HepG2 (cell line): ENCODE data around the gene VASH2. TPM values are rescaled to one million over a fixed set of nuclear protein-coding genes. Genes with fewer than 3 reads are reported as not detected.

Source experiments
- CENPT ChIP-seq: sonication (generic); formaldehyde crosslinking; IDR thresholded peaks from 2 replicates; pipeline ENCODE4 v1.8.0; 2022; ENCODE audit warnings: low read depth, mild to moderate bottlenecking, moderate library complexity, missing genetic modification reagents
- FOXC1 ChIP-seq: sonication (generic); formaldehyde crosslinking; IDR thresholded peaks from 2 replicates; pipeline ENCODE4 v1.8.0; 2022; ENCODE audit warnings: mild to moderate bottlenecking, missing genetic modification reagents, borderline replicate concordance
- HIC2 ChIP-seq: sonication (generic); formaldehyde crosslinking; IDR thresholded peaks from 2 replicates; pipeline ENCODE4 v1.9.0; 2022; ENCODE audit warnings: low read depth, missing genetic modification reagents
- MBD4 ChIP-seq: IDR thresholded peaks from 2 replicates; pipeline ENCODE4 v1.6.1; 2012; ENCODE audit warnings: low read length, inconsistent platforms, borderline replicate concordance
- MED8 ChIP-seq: sonication (generic); formaldehyde crosslinking; IDR thresholded peaks from 2 replicates; pipeline ENCODE4 v1.8.1; 2023; ENCODE audit warnings: mild to moderate bottlenecking, missing genetic modification reagents; ENCODE audit not compliant: insufficient replicate concordance
- POLR2A ChIP-seq, 2 experiments: IDR thresholded peaks; 2 replicates each; pipeline ENCODE4 v1.6.1; 2011; ENCODE audit warnings: low read depth in 2 of 2, low read length in 2 of 2, mild to moderate bottlenecking in 1 of 2, moderate library complexity in 1 of 2; ENCODE audit not compliant: insufficient read depth in 1 of 2
- SCMH1 ChIP-seq: sonication (generic); formaldehyde crosslinking; IDR thresholded peaks from 2 replicates; pipeline ENCODE4 v1.9.0; 2021; ENCODE audit warnings: missing genetic modification reagents, mild to moderate bottlenecking, borderline replicate concordance
- SMARCE1 ChIP-seq: fragments of 450-650 bp; IDR thresholded peaks from 2 replicates; pipeline ENCODE4 v1.6.1; 2017; ENCODE audit warnings: borderline replicate concordance
- STAG1 ChIP-seq: sonication (generic); formaldehyde crosslinking; IDR thresholded peaks from 2 replicates; pipeline ENCODE4 v1.4.0; 2020; ENCODE audit warnings: missing genetic modification reagents
- TP53 ChIP-seq: sonication (generic); formaldehyde crosslinking; conservative IDR thresholded peaks from 2 replicates; pipeline ENCODE4 v1.4.0; 2020; ENCODE audit warnings: missing genetic modification reagents
- U2AF1 ChIP-seq: fragments of 200-400 bp; formaldehyde crosslinking; optimal IDR thresholded peaks from 2 replicates; pipeline ENCODE3; 2017; ENCODE audit warnings: mild to moderate bottlenecking, low read depth, low read length
- ZBTB26 ChIP-seq: IDR thresholded peaks from 2 replicates; pipeline ENCODE4 v1.6.1; 2016; ENCODE audit warnings: missing compliant biosample characterization, missing genetic modification reagents, borderline replicate concordance
- ZFP91 ChIP-seq: sonication (generic); formaldehyde crosslinking; IDR thresholded peaks from 2 replicates; pipeline ENCODE4 v1.9.0; 2022; ENCODE audit warnings: missing genetic modification reagents, mild to moderate bottlenecking, borderline replicate concordance
- ZNF296 ChIP-seq: sonication (generic); formaldehyde crosslinking; conservative IDR thresholded peaks from 2 replicates; pipeline ENCODE4 v1.5.0; 2020; ENCODE audit warnings: mild to moderate bottlenecking, missing genetic modification reagents
- ZNF354B ChIP-seq: sonication (generic); formaldehyde crosslinking; IDR thresholded peaks from 2 replicates; pipeline ENCODE4 v1.8.0; 2022; ENCODE audit warnings: mild to moderate bottlenecking, missing genetic modification reagents
- ZNF451 ChIP-seq: sonication (generic); formaldehyde crosslinking; IDR thresholded peaks from 2 replicates; pipeline ENCODE4 v1.5.0; 2020; ENCODE audit warnings: mild to moderate bottlenecking, missing genetic modification reagents
- ZNF574 ChIP-seq: sonication (generic); formaldehyde crosslinking; IDR thresholded peaks from 2 replicates; pipeline ENCODE4 v1.4.0; 2020; ENCODE audit warnings: missing genetic modification reagents
- ZNF772 ChIP-seq: sonication (generic); formaldehyde crosslinking; IDR thresholded peaks from 2 replicates; pipeline ENCODE4 v1.5.0; 2020; ENCODE audit warnings: mild to moderate bottlenecking, missing genetic modification reagents
- ZNF780A ChIP-seq: sonication (generic); formaldehyde crosslinking; IDR thresholded peaks from 2 replicates; pipeline ENCODE4 v1.8.0; 2022; ENCODE audit warnings: mild to moderate bottlenecking, missing genetic modification reagents, moderate library complexity
- polyA plus RNA-seq, 8 experiments: library from polyadenylated mRNA; depleted of rRNA in 3 of 8; stranded (reverse) in 7 of 8; unstranded in 1 of 8; fragments of >200 nt; fragmentation: Illumina TruSeq in 4 of 8; extraction: Trizol in 4 of 8; gene quantifications; 2 replicates each; pipeline versions ENCODE4 v1.2.1 to v1.2.3, GENCODE V29; 2011 to 2016; ENCODE audit warnings: low read depth in 4 of 8, missing spikeins in 1 of 8, mixed read lengths in 1 of 8; ENCODE audit not compliant: insufficient read depth in 1 of 8
- total RNA-seq, 5 experiments: library from RNA; depleted of rRNA; stranded (reverse); fragments of >200 nt; fragmentation: Illumina TruSeq; extraction: Trizol; gene quantifications; 2 replicates each; pipeline ENCODE4 v1.2.3, GENCODE V29; 2016; ENCODE audit warnings: low read depth in 1 of 5
- TF ChIP-seq, protein P1 (sequence below): sonication (generic); formaldehyde crosslinking; IDR thresholded peaks from 2 replicates; pipeline ENCODE4 v1.8.0; 2022; ENCODE audit warnings: mild to moderate bottlenecking, missing genetic modification reagents, moderate library complexity

The VASH2 gene
- total and polyA plus RNA-seq, 2 of the 13 experiments (the other 11 are each of a cell fraction or from before 2014, with no cell fraction given): 0.44 to 1.00 TPM

DNA sequence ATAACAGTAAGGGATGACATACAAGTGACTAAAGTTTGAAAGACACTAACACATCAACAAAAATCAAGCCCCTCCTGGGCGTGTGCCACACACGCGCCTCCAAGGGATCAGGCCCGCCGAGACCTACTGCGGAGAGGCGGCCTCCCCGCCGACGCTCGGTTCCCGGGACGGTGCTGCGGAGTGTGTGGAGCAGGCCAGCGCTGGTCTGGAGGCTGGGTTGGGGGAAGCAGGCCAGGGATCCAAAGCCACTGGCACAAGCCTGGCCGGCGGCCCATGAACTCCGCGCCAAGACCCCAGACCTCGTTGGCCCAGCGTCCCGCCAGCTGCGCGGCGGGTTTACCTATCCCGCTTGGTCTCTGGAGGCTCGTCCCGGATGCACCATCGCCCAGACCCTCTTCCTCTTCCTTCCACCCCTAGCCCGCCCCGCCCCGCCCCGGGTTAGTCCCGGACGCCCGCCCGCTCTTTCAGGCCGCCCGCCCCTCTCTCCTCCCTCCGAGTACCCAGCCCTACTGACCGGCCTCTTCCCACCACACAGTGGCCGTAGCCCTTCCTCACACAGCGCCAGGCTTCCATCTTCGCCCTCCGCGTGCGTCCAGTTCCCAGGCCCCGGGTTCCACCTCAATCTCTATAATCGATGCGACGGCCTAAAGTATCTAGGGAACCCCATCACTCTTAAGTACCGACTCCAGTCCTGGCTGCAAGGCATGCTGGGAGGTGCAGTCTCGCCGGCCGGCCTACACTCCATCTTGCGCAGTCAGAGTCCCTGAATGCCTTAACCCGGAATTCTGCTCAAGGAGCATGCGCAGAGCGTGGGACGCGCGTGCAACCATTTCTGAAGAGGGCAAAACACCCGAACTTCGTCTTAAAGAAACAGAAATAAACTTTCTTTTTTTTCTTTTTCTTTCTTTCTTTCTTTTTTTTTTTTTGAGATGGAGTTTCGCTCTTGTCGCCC lies 65.0 kb downstream of the VASH2 start, which contains the start of gene ANGEL2 (continued):
- TF ChIP-seq ZFP91 (CRISPR knock-in tag) (peak; percentile 99), TP53 (CRISPR knock-in tag) (peak; percentile 52; the same call in 1 of the 2 replicates), ZNF780A (CRISPR knock-in tag) (no peak), STAG1 (CRISPR knock-in tag) (no peak; the same call in none of the 2 replicates), ZNF354B (no peak), FOXC1 (0 out of 2 replicates have a peak, but pooled peaks have one; percentile 44), SMARCE1 (no peak), ZNF772 (no peak; the same call in 1 of the 2 replicates), MBD4 (no peak), ZNF574 (CRISPR knock-in tag) (peak; percentile 82), MED8 (no peak), ZNF451 (CRISPR knock-in tag) (peak; percentile 89; the same call in 1 of the 2 replicates), SCMH1 (CRISPR knock-in tag) (no peak), ZNF296 (CRISPR knock-in tag) (no peak; the same call in 1 of the 2 replicates), CENPT (no peak), ZBTB26 (no peak), U2AF1 (no peak), POLR2A (IDR thresholded peaks at IDR 0.05; ENCODE audit: insufficient read depth in 1 of 2, low read depth in 2 of 2, low read length in 2 of 2) (peak; percentile 75 to 83), HIC2 (CRISPR knock-in tag) (0 out of 2 replicates have a peak, but pooled peaks have one; percentile 37)
- TF ChIP-seq, protein P1, sequence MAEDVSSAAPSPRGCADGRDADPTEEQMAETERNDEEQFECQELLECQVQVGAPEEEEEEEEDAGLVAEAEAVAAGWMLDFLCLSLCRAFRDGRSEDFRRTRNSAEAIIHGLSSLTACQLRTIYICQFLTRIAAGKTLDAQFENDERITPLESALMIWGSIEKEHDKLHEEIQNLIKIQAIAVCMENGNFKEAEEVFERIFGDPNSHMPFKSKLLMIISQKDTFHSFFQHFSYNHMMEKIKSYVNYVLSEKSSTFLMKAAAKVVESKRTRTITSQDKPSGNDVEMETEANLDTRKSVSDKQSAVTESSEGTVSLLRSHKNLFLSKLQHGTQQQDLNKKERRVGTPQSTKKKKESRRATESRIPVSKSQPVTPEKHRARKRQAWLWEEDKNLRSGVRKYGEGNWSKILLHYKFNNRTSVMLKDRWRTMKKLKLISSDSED (CRISPR knock-in tag): peak; percentile 54; the same call in 1 of the 2 replicates
